Uterus (tissue), 2 donors: ENCODE measurements around the gene NISCH.

Experiments used
- CTCF ChIP-seq, 4 experiments: fragments of 200-600 bp in 2 of 4; fragments of 450-650 bp in 2 of 4; sonication (generic) in 2 of 4; IDR thresholded peaks; one replicate each; pipeline ENCODE4 v1.5.1; 2016 to 2019; ENCODE audit warnings: antibody characterized with exemption in 4 of 4, mild to moderate bottlenecking in 2 of 4, moderate library complexity in 1 of 4
- POLR2A ChIP-seq, 2 donors: fragments of 450-650 bp; IDR thresholded peaks; one replicate each; pipeline ENCODE4 v1.6.1; 2016; ENCODE audit warnings: antibody characterized with exemption in 2 of 2, mild to moderate bottlenecking in 1 of 2, moderate library complexity in 1 of 2

GRCh38 chr3:52477796-52478095 lies 22.3 kb downstream of the NISCH start:
- TF ChIP-seq POLR2A (IDR thresholded peaks at IDR 0.05) (no peak), CTCF (IDR thresholded peaks at IDR 0.05) (no peak)
